GM13977 (cell line): Measurements from ENCODE around the gene ANXA6.
A peak's percentile ranks its signal among the peaks of the same experiment; 100 is the strongest.

Experiments
- DNase-seq: peaks from one replicate; pipeline ENCODE4 v3.0.0; 2012; ENCODE audit warnings: low spot score
- CTCF ChIP-seq: IDR thresholded peaks from 2 replicates; pipeline ENCODE4 v1.5.1; 2012; ENCODE audit warnings: mild to moderate bottlenecking, control low read depth; ENCODE audit not compliant: insufficient read depth; ENCODE audit errors: extremely low read depth, missing control alignments
- in situ Hi-C: fragments of 300-500 bp; cut with MboI; formaldehyde crosslinking; loops from one replicate; pipeline ENCODE4 v1.12.0; 2022; ENCODE audit warnings: low sequenced_read_pairs, low pct_unique_long_range_greater_than_20kb, mixed read lengths, inconsistent platforms; ENCODE audit not compliant: unreplicated experiment

Gene ANXA6

GRCh38 chr5:151147033-151147432 lies 10.5 kb downstream of the ANXA6 start:
- DNase-seq = no peak
- in situ Hi-C loops = no loop called here
- TF ChIP-seq CTCF = no peak

GRCh38 chr5:151146061-151146460 lies 11.5 kb downstream of the ANXA6 start:
- no peak for TF ChIP-seq CTCF
- no peak for DNase-seq
- in situ Hi-C loops = no loop called here

- no peak for TF ChIP-seq CTCF
- in situ Hi-C loops = no loop called here
- DNase-seq = no peak
These were observed 12.7 kb downstream of the ANXA6 start for GRCh38 chr5:151144922-151145321.

GRCh38 chr5:151144275-151144674 lies 13.3 kb downstream of the ANXA6 start:
- TF ChIP-seq CTCF = no peak

GRCh38 chr5:151143645-151144044 lies 13.9 kb downstream of the ANXA6 start:
- no peak for TF ChIP-seq CTCF
- in situ Hi-C loops = no loop called here
- DNase-seq = no peak

More at GRCh38 chr5:151144275-151144674, 13.3 kb downstream of the ANXA6 start:
- DNase-seq = no peak
- in situ Hi-C loops = no loop called here

GRCh38 chr5:151142933-151143332 lies 14.6 kb downstream of the ANXA6 start:
- TF ChIP-seq CTCF = no peak
- in situ Hi-C loops = no loop called here
- DNase-seq = no peak

GRCh38 chr5:151141535-151141934 lies 16.0 kb downstream of the ANXA6 start:
- in situ Hi-C loops = no loop called here
- DNase-seq = peak; percentile 82
- no peak for TF ChIP-seq CTCF
